ENCODE measurements around the gene SPTBN1. TPM values are rescaled to one million over a fixed set of nuclear protein-coding genes. Genes with fewer than 3 reads are reported as not detected.
A peak's percentile ranks its signal among the peaks of the same experiment; 100 is the strongest.

Gene SPTBN1
- total RNA-seq, 2 experiments from 2014 or later: 171 to 184 TPM

DNA sequence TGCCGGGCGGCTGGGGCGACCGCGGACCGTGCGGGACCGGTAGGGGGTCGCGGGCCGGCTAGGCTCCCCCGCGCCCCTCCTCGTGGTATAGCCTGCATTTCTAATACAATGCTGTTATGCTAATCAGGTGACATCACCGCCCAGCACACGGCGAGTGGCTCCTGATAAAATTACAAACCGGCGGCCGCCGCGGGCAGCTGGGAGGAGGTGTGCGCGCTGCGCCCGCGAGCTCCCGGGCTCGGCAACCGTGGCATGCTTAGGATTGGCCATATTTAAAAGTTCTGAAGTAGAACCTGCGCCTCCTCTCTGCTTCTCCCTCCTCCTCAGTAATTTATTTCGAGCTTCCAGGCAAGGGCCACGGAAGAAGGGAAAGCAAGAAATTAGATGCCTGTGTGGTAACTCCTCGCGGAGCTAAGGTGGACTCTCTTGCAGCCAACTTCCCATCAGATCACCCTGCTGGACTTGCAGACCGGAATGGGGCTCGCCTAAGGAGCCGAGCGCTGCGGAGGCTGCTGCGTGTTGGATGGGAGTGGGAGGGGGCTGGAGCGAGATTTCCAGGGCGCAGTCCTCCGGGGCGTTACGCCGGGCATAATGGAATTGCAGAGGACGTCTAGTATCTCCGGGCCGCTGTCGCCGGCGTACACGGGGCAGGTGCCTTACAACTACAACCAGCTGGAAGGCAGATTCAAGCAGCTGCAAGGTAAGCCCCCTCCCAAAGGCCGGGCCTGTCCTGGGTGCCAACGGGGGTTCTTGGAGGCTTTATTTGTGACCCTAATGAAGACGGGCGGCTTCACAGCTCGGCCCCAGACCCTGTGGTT is 102.3 kb downstream of the SPTBN1 start:
- Mint-ChIP-seq H3K4me3 (peak overlapping the region; percentile 98), H3K9me3 (no peaks in the 10 kb centered on the region), H3K4me1 (peaks cover 40% of the 10 kb centered on the region), H3K27me3 (peaks cover 2% of the 10 kb centered on the region), H3K27ac (peak overlapping the region; percentile 92), H3K36me3 (ENCODE audit: low read depth) (peaks cover 35% of the 10 kb centered on the region)
- ChIA-PET POLR2A (interaction anchor here (0.6 to 2.0 kb wide), 4 partner anchors 11 to 563 kb away, joined by 3 to 7 read pairs (median 6); no protein-coding TSS in a partner anchor), CTCF (interaction anchor here (0.9 to 3.7 kb wide), 13 partner anchors 8 to 107 kb away, joined by 3 to 18 read pairs (median 4); no protein-coding TSS in a partner anchor)
- DNase-seq: peak; percentile 77

DNA sequence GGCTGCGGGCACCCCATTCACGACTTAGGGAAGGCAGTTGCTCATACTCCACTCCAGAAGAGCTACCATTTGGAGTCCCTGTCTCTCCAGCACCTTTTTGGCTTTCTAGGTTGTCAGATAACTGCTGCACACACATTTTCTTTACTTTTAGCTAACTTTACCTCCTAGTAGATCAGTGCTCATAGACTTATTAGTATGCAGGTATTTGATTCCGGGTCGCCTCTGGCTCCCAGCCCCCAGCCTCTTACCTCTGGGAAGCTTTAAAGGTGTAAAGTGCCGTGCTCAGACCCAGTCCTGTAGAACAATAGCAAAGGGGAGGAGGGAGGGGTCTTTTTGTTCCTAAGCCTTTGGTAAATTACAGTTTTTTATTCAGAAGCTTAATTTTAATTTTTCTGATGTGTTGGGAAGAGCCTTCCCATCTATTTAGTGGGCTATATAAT is 102.9 kb downstream of the SPTBN1 start:
- CTCF ChIA-PET: interaction anchor here (0.9 to 3.7 kb wide), 15 partner anchors 9 to 107 kb away, joined by 3 to 18 read pairs (median 4); no protein-coding TSS in a partner anchor
- H3K27ac Mint-ChIP-seq: peak overlapping the region; percentile 92
- H3K9me3 Mint-ChIP-seq: no peaks in the 10 kb centered on the region
- H3K4me3 Mint-ChIP-seq: peak overlapping the region; percentile 98
- POLR2A ChIA-PET: interaction anchor here (0.6 to 2.0 kb wide), 4 partner anchors 10 to 146 kb away, joined by 3 to 7 read pairs (median 6); no protein-coding TSS in a partner anchor
- DNase-seq: no peak
- peaks cover 2% of the 10 kb centered on the region for H3K27me3 Mint-ChIP-seq
- H3K36me3 Mint-ChIP-seq (ENCODE audit: low read depth): peaks cover 39% of the 10 kb centered on the region
- peaks cover 42% of the 10 kb centered on the region for H3K4me1 Mint-ChIP-seq

DNA sequence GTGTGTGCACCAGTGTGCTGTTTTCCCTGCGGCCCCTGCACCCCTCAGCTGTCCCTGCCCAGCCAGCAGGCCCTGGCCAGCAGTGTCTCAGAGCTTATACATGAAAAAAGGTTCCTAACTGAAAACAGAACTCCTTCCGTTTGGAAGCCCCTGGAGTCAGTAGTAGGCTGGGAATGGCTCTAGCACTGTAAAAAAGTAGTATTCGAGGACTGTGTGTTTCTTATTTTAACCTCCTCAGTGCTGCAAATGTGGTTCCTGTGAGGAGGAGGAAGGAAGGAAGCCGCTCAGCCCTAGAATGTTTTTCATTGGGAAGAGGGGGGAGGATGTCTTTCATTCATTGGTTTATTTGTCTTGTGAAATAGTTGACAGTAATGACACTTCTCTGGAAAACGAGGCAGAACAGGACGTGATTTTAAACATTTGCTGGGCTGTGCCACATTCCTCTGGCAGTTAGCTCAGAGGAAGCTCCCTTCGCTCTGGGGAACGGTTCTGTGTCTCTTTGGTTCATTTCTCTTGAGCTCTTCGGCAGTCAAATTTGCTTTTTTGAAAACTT is 103.5 kb downstream of the SPTBN1 start:
- Mint-ChIP-seq H3K4me3 (peak overlapping the region; percentile 98), H3K9me3 (no peaks in the 10 kb centered on the region), H3K27ac (peak overlapping the region; percentile 92), H3K4me1 (peaks cover 49% of the 10 kb centered on the region), H3K27me3 (peaks cover 2% of the 10 kb centered on the region), H3K36me3 (ENCODE audit: low read depth) (peaks cover 44% of the 10 kb centered on the region)
- CTCF ChIA-PET: interaction anchor here (0.6 to 3.7 kb wide), 14 partner anchors 9 to 106 kb away, joined by 3 to 18 read pairs (median 4); no protein-coding TSS in a partner anchor
- POLR2A ChIA-PET: interaction anchor here (0.6 to 2.0 kb wide), 4 partner anchors 9 to 590 kb away, joined by 3 to 7 read pairs (median 6); no protein-coding TSS in a partner anchor
- DNase-seq: no peak

DNA sequence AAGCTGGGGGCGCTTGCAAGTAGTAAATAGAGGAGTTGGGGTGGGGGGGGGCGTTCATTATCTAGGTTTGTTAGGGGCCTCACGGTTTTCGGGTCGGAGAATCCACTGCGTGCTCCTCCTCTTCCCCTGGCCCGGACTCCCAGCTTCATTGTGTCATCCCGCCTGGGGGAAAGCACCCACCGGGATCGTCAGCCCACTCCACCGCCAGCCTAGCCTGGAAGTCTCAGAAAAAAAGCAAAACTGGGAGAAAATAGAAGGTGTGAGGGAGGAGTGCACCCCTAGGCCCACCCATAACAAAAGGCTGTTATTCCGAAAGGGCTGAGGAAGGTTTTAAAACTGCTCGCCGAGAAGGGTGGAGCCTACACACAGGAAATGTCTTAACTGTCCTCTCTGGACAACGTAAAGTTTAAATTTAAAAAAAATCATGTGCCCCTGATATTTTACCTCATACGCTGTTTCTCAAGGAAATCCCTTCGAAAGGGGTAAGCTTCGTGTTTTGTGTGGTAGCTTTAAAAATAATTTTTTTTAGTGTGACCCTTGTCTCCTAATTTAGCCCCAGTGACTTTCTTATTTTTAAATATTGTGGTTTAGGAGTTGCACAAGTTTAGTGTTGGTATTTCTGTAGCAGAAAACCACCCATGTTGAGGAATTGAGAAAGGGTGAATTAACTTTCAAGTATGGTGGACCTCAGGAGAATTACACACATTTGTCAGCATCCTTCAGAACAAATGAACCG is 104.2 kb downstream of the SPTBN1 start:
- Mint-ChIP-seq H3K4me3 (peak overlapping the region; percentile 98), H3K27ac (peak overlapping the region; percentile 92), H3K36me3 (ENCODE audit: low read depth) (peaks cover 51% of the 10 kb centered on the region), H3K4me1 (peaks cover 55% of the 10 kb centered on the region), H3K27me3 (peaks cover 2% of the 10 kb centered on the region), H3K9me3 (no peaks in the 10 kb centered on the region)
- ChIA-PET CTCF (interaction anchor here (0.6 to 3.7 kb wide), 13 partner anchors 9 to 105 kb away, joined by 3 to 18 read pairs (median 4); no protein-coding TSS in a partner anchor), POLR2A (interaction anchor here (0.6 to 2.0 kb wide), 3 partner anchors 9 to 591 kb away, joined by 3 to 7 read pairs (median 7); no protein-coding TSS in a partner anchor)
- DNase-seq: peak; percentile 55

DNA sequence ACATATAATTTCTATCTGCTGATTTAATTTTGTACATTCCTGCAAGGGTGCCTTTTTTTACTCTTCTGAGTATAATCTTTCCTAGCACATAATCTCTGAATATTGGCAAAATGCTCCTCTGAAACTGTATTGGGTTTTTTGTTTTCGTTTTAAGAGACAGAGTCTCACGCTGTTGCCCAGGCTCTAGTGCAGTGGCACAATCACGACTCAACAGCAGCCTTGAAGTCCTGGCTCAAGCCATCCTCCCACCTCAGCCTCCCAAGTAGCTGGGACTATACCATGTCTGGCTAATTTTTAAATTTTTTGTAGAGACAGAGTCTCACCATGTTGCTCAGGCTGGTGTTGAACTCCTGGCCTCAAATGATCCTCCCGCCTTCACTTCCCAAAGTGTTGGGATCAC is 104.9 kb downstream of the SPTBN1 start:
- Mint-ChIP-seq H3K27ac (peak overlapping the region; percentile 92), H3K4me3 (peak overlapping the region; percentile 98), H3K4me1 (peaks cover 58% of the 10 kb centered on the region), H3K9me3 (no peaks in the 10 kb centered on the region), H3K27me3 (no peaks in the 10 kb centered on the region), H3K36me3 (ENCODE audit: low read depth) (peaks cover 55% of the 10 kb centered on the region)
- ChIA-PET POLR2A (interaction anchor here (1.0 kb wide), 1 partner anchor 13 kb away, joined by 3 read pairs; no protein-coding TSS in a partner anchor), CTCF (interaction anchor here (0.7 to 2.4 kb wide), 4 partner anchors 14 to 40 kb away, joined by 3 to 6 read pairs (median 4); no protein-coding TSS in a partner anchor)
- DNase-seq: no peak

DNA sequence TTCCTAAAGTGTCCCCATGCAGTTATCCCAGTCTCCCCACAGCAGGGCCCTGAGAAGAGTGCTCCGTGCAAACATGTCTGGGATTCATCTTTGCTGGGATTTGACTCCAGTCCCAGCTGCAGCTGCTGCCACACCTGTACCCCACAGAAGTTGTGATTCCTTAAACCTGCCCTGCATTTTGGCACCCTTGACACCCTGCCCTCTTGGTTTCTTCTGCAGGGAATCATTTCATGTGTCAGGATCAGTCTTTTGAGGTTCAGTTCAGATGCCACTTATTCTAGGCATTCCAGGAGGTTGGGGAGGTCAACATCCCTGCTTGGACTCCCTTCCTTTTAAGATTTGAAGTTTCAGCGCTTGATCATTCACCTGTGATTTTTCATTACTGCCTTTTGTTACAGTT is 108.3 kb downstream of the SPTBN1 start:
- H3K27ac Mint-ChIP-seq: no peak overlapping the region
- ChIA-PET CTCF (interaction anchor here (1.5 kb wide), 1 partner anchor 9 kb away, joined by 5 read pairs; no protein-coding TSS in a partner anchor), POLR2A (no interaction called here)
- H3K36me3 Mint-ChIP-seq (ENCODE audit: low read depth): peaks cover 65% of the 10 kb centered on the region
- H3K4me1 Mint-ChIP-seq: peaks cover 71% of the 10 kb centered on the region
- H3K9me3 Mint-ChIP-seq: no peaks in the 10 kb centered on the region
- no peak overlapping the region for H3K4me3 Mint-ChIP-seq
- no peak for DNase-seq
- no peaks in the 10 kb centered on the region for H3K27me3 Mint-ChIP-seq

DNA sequence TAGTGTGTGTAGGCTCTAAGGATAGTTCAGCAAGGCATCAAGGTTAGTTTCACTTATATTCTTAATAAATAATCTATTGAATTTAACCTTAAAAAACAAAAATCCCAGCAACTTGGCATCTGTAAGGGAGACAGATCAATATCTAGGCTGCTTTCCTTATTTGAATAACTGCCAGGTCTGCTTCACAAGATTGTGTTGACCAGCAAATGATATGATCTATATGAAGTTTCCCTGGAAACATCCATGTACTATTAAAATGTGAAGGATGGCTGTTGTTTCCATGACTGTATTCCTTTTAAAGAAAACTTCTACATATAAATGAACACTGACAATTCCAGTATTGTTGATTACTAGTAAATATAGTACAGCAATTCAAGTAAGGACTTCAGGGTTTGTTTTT is 109.4 kb downstream of the SPTBN1 start:
- POLR2A ChIA-PET: no interaction called here
- Mint-ChIP-seq H3K27ac (no peak overlapping the region), H3K27me3 (no peaks in the 10 kb centered on the region), H3K4me3 (no peak overlapping the region), H3K4me1 (peaks cover 82% of the 10 kb centered on the region), H3K36me3 (ENCODE audit: low read depth) (peaks cover 56% of the 10 kb centered on the region), H3K9me3 (no peaks in the 10 kb centered on the region)
- CTCF ChIA-PET: no interaction called here
- no peak for DNase-seq

DNA sequence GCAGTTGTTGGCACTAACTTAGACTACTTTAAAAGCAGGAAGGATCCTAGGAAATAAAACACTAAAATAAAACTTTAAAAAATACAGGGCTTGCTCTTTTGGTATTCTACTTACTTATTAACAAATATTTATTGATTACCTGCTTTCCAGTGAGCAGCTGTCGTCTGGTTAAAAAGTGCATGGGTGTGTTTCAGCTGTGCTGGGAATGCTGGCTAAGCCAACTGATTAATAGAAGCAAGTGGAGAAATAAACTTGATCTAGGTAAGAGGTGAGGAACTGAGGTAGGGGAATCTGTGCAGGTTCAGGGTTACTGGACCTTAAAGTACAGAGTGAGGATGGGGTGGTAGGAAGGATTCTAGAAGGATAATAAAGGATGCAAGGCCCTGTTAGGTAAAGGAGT is 110.8 kb downstream of the SPTBN1 start:
- DNase-seq: no peak
- Mint-ChIP-seq H3K4me1 (peaks cover 87% of the 10 kb centered on the region), H3K27me3 (no peaks in the 10 kb centered on the region), H3K4me3 (no peak overlapping the region), H3K27ac (peak overlapping the region; percentile 81), H3K9me3 (no peaks in the 10 kb centered on the region), H3K36me3 (ENCODE audit: low read depth) (peaks cover 51% of the 10 kb centered on the region)
- ChIA-PET POLR2A (no interaction called here), CTCF (interaction anchor here (0.6 to 1.7 kb wide), 3 partner anchors 8 to 1044 kb away, joined by 3 to 4 read pairs (median 3); no protein-coding TSS in a partner anchor)

DNA sequence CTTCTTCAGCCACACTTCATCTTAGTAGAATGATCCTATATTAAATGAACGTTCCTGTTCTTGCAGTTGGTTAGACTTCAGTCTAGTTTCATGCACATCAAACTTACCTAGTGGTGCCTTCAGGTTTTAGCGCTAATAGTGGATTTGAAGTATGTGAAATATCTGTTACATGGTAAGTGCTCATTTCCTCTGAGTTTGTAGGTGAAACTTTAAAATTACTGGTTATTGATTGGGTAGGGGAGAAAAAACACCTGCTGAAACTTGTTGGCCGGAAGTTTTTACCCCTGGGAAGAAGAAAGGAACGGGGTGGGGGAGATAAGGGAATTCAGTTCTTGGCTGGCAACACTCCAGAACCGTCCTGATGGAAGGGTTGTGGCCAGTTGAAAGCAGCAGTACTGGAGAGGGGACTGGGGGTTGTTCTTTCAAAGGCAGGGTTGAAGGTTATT is 112.8 kb downstream of the SPTBN1 start:
- H3K4me3 Mint-ChIP-seq: peak overlapping the region; percentile 77
- H3K27me3 Mint-ChIP-seq: no peaks in the 10 kb centered on the region
- peaks cover 48% of the 10 kb centered on the region for H3K36me3 Mint-ChIP-seq (ENCODE audit: low read depth)
- H3K9me3 Mint-ChIP-seq: no peaks in the 10 kb centered on the region
- POLR2A ChIA-PET: interaction anchor here (1.3 kb wide), 1 partner anchor 10 kb away, joined by 7 read pairs; no protein-coding TSS in a partner anchor
- H3K27ac Mint-ChIP-seq: peak overlapping the region; percentile 94
- peaks cover 91% of the 10 kb centered on the region for H3K4me1 Mint-ChIP-seq
- no peak for DNase-seq
- CTCF ChIA-PET: interaction anchor here (0.5 to 1.0 kb wide), 2 partner anchors 10 to 110 kb away, joined by 3 to 4 read pairs; no protein-coding TSS in a partner anchor

DNA sequence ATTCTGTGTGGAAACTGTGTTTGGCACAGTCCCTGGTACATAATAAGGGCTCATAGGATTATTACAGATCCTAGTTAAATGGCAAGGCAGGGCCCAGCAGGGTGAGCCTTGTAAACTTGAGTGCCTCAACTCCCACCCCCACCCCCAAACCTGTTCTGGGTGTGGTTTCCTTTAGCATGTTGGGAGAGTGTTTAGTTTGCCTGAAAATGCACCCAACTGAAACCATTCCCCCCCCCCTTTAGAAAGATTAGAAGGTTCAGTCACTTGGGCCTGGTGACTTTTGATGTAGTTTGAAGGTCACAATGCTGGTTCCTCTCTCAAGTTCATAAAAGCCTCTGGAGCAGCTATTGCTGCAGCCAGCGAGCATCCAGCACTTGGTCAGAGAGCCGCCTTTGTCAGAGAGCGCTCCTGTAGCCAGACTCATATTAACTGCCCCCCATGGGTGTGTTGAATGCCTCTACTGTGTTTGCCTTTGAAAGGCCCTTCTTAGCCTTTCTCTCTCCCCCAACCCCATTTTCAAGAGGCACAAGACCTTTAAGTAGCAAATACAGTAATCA is 113.7 kb downstream of the SPTBN1 start:
- H3K4me3 Mint-ChIP-seq: peak overlapping the region; percentile 77
- POLR2A ChIA-PET: interaction anchor here (1.3 kb wide), 1 partner anchor 10 kb away, joined by 7 read pairs; no protein-coding TSS in a partner anchor
- peaks cover 42% of the 10 kb centered on the region for H3K36me3 Mint-ChIP-seq (ENCODE audit: low read depth)
- no peaks in the 10 kb centered on the region for H3K27me3 Mint-ChIP-seq
- peaks cover 91% of the 10 kb centered on the region for H3K4me1 Mint-ChIP-seq
- CTCF ChIA-PET: interaction anchor here (0.6 to 2.3 kb wide), 4 partner anchors 10 to 258 kb away, joined by 3 to 9 read pairs (median 6); no protein-coding TSS in a partner anchor
- H3K27ac Mint-ChIP-seq: peak overlapping the region; percentile 94
- H3K9me3 Mint-ChIP-seq: no peaks in the 10 kb centered on the region
- peak; percentile 72 for DNase-seq

DNA sequence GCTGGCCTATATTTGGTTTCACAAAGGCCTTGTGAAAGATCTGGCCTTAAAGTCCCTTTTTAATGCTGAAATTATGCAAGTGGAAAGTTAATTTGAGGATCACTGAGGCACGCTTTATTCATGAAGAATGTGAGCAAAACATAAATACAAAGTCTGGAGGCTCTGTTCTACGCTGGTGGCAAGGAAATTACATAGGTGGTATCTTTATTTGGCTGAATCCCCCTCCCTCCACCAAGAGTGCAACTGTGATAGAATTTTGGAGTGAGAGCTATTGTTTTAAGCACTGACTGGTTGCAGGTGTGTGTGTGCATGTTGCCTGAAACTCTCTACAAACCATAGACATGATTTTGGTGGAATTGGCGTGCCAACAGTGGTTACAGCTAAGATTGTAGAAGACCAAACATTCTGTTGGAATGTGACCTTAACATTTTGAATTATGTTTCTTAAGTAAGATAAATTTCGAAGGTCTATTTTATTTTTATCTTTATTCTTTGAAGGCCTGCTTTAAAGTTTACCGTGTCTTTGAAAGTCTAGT is 114.3 kb downstream of the SPTBN1 start:
- peaks cover 42% of the 10 kb centered on the region for H3K36me3 Mint-ChIP-seq (ENCODE audit: low read depth)
- no peaks in the 10 kb centered on the region for H3K9me3 Mint-ChIP-seq
- ChIA-PET CTCF (interaction anchor here (0.6 to 2.3 kb wide), 5 partner anchors 8 to 259 kb away, joined by 3 to 9 read pairs (median 7); no protein-coding TSS in a partner anchor), POLR2A (interaction anchor here (0.6 to 1.7 kb wide), 2 partner anchors 10 to 483 kb away, joined by 4 to 7 read pairs; no protein-coding TSS in a partner anchor)
- H3K4me3 Mint-ChIP-seq: peak overlapping the region; percentile 77
- peaks cover 91% of the 10 kb centered on the region for H3K4me1 Mint-ChIP-seq
- DNase-seq: no peak
- H3K27ac Mint-ChIP-seq: peak overlapping the region; percentile 94
- no peaks in the 10 kb centered on the region for H3K27me3 Mint-ChIP-seq
